ENCODE measurements around the gene GOLT1A. TPM values are rescaled to one million over a fixed set of nuclear protein-coding genes. Genes with fewer than 3 reads are reported as not detected.

The GOLT1A gene
- total and polyA plus RNA-seq, 7 donors, result 0.30 to 7.1 (median 0.37) TPM; not detected in 4

- 40 to 43% (median 42%) methylated on average over 4 of the region's 4 CpGs for WGBS, 3 donors
- ATAC-seq (no peak), DNase-seq (no peak)
- Histone ChIP-seq H3K36me3 (ENCODE audit: insufficient read depth in 1 of 2, low read depth in 1 of 2) (no peaks in the 10 kb centered on the region), H3K27me3 (ENCODE audit: insufficient read depth in 3 of 3, low read length in 2 of 3) (peaks cover 0 to 35% (median 0%) of the 10 kb centered on the region in 3 donors), H3K27ac (no peak overlapping the region), H3K4me1 (no peaks in the 10 kb centered on the region), H3K4me3 (no peak overlapping the region), H3K9me3 (no peaks in the 10 kb centered on the region)
- TF ChIP-seq CTCF (IDR thresholded peaks at IDR 0.05), result no peak
- intact Hi-C loops (cut with DNase I), result no loop called here
Measured at GRCh38 chr1:204217648-204218000, 3.8 kb upstream of the GOLT1A start.

GRCh38 chr1:204216880-204217647 is 3.3 kb upstream of the GOLT1A start:
- no peak for ATAC-seq
- no peak for DNase-seq
- no peak overlapping the region for H3K27ac ChIP-seq
- WGBS, 3 donors, result 77 to 82% (median 80%) methylated on average over 11 of the region's 11 CpGs
- no peak overlapping the region for H3K4me3 ChIP-seq
- peaks cover 0 to 35% (median 0%) of the 10 kb centered on the region in 3 donors for H3K27me3 ChIP-seq (ENCODE audit: insufficient read depth in 3 of 3, low read length in 2 of 3)
- H3K4me1 ChIP-seq, result no peaks in the 10 kb centered on the region
- intact Hi-C loops (cut with DNase I), result no loop called here
- H3K9me3 ChIP-seq, result no peaks in the 10 kb centered on the region
- no peak for TF ChIP-seq CTCF (IDR thresholded peaks at IDR 0.05)
- H3K36me3 ChIP-seq (ENCODE audit: insufficient read depth in 1 of 2, low read depth in 1 of 2), result no peaks in the 10 kb centered on the region

- H3K36me3 ChIP-seq (ENCODE audit: insufficient read depth in 1 of 2, low read depth in 1 of 2), result no peaks in the 10 kb centered on the region
- intact Hi-C loops (cut with DNase I), result no loop called here
- WGBS, 3 donors, result 87 to 95% (median 88%) methylated on average over 4 of the region's 4 CpGs
- peaks cover 0 to 35% (median 0%) of the 10 kb centered on the region in 3 donors for H3K27me3 ChIP-seq (ENCODE audit: insufficient read depth in 3 of 3, low read length in 2 of 3)
- H3K4me1 ChIP-seq, result no peaks in the 10 kb centered on the region
- H3K27ac ChIP-seq, result no peak overlapping the region
- no peak overlapping the region for H3K4me3 ChIP-seq
- H3K9me3 ChIP-seq, result no peaks in the 10 kb centered on the region
- TF ChIP-seq CTCF (IDR thresholded peaks at IDR 0.05), result no peak
- ATAC-seq, result no peak
- no peak for DNase-seq
Measured at GRCh38 chr1:204216236-204216635, 2.4 kb upstream of the GOLT1A start.

GRCh38 chr1:204212715-204213114 is 1.1 kb downstream of the GOLT1A start:
- no peak overlapping the region for H3K4me3 ChIP-seq
- intact Hi-C loops (cut with DNase I), result no loop called here
- H3K9me3 ChIP-seq, result no peaks in the 10 kb centered on the region
- WGBS, 3 donors, result 93 to 95% (median 95%) methylated on average over 3 of the region's 3 CpGs
- ATAC-seq, result no peak
- DNase-seq, result no peak
- peaks cover 0 to 30% (median 2%) of the 10 kb centered on the region in 3 donors for H3K27me3 ChIP-seq (ENCODE audit: insufficient read depth in 3 of 3, low read length in 2 of 3)
- H3K36me3 ChIP-seq (ENCODE audit: insufficient read depth in 1 of 2, low read depth in 1 of 2), result no peaks in the 10 kb centered on the region
- no peaks in the 10 kb centered on the region for H3K4me1 ChIP-seq
- no peak for TF ChIP-seq CTCF (IDR thresholded peaks at IDR 0.05)
- H3K27ac ChIP-seq, result no peak overlapping the region

- no peak for ATAC-seq
- 81 to 87% (median 84%) methylated on average over 7 of the region's 7 CpGs for WGBS, 3 donors
- intact Hi-C loops (cut with DNase I), result no loop called here
Measured at GRCh38 chr1:204211046-204211445, 2.7 kb downstream of the GOLT1A start.

More at GRCh38 chr1:204211046-204211445, 2.7 kb downstream of the GOLT1A start:
- no peak for TF ChIP-seq CTCF (IDR thresholded peaks at IDR 0.05)
- DNase-seq, result no peak
- Histone ChIP-seq H3K4me1 (no peaks in the 10 kb centered on the region), H3K27me3 (ENCODE audit: insufficient read depth in 3 of 3, low read length in 2 of 3) (peaks cover 0 to 19% (median 2%) of the 10 kb centered on the region in 3 donors), H3K36me3 (ENCODE audit: insufficient read depth in 1 of 2, low read depth in 1 of 2) (no peaks in the 10 kb centered on the region), H3K27ac (no peak overlapping the region), H3K9me3 (no peaks in the 10 kb centered on the region), H3K4me3 (no peak overlapping the region)

All from psoas muscle (tissue), 8 donors.